ENCODE results near the gene LNP1. TPM values are rescaled to one million over a fixed set of nuclear protein-coding genes. Genes with fewer than 3 reads are reported as not detected.

LNP1 gene
- total RNA-seq, 1 experiment from 2014 or later: 6.7 TPM

DNA sequence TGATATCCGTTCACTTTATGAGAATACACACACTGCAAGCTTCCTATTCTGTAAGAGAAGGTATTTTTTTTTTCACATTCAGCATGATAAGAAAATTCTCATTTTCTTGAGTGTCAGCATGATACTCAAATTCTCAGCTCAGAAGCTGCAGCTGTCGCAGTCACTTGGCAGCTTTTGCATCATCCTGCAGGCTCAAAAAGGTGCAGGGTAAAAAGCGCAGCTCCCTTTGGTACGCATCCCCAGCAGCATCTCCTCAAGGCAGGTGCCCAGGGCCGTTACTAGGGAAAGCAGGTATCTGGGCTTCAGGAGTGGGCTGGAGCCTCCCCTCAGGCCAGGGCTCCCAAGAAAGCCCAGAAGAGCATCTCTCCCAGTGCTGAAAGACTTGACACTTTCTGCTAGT is 22.3 kb downstream of the LNP1 start:
- Mint-ChIP-seq H3K36me3 (no peaks in the 10 kb centered on the region), H3K9me3 (no peaks in the 10 kb centered on the region), H3K4me3 (no peak overlapping the region), H3K27ac (no peak overlapping the region), H3K27me3 (ENCODE audit: low read depth) (no peaks in the 10 kb centered on the region), H3K4me1 (peaks cover 16% of the 10 kb centered on the region)
- CTCF ChIA-PET: interaction anchor here (0.6 kb wide), 1 partner anchor 39 kb away, joined by 5 read pairs; no protein-coding TSS in a partner anchor
- POLR2A ChIA-PET: no interaction called here
- TF ChIP-seq, protein P1, sequence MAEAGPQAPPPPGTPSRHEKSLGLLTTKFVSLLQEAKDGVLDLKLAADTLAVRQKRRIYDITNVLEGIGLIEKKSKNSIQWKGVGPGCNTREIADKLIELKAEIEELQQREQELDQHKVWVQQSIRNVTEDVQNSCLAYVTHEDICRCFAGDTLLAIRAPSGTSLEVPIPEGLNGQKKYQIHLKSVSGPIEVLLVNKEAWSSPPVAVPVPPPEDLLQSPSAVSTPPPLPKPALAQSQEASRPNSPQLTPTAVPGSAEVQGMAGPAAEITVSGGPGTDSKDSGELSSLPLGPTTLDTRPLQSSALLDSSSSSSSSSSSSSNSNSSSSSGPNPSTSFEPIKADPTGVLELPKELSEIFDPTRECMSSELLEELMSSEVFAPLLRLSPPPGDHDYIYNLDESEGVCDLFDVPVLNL (CRISPR knock-in tag; IDR thresholded peaks at IDR 0.05; ENCODE audit: borderline replicate concordance, low read depth): no peak
- no peak for TF ChIP-seq ZNF232 (CRISPR knock-in tag; IDR thresholded peaks at IDR 0.05)
- no peak for TF ChIP-seq IRF2 (CRISPR knock-in tag; IDR thresholded peaks at IDR 0.05; ENCODE audit: borderline replicate concordance, low read depth)
- no peak for TF ChIP-seq KAT7 (CRISPR knock-in tag; IDR thresholded peaks at IDR 0.05; ENCODE audit: borderline replicate concordance)
- no peak for TF ChIP-seq MYBL2 (CRISPR knock-in tag; IDR thresholded peaks at IDR 0.05)
- TF ChIP-seq, protein P2, sequence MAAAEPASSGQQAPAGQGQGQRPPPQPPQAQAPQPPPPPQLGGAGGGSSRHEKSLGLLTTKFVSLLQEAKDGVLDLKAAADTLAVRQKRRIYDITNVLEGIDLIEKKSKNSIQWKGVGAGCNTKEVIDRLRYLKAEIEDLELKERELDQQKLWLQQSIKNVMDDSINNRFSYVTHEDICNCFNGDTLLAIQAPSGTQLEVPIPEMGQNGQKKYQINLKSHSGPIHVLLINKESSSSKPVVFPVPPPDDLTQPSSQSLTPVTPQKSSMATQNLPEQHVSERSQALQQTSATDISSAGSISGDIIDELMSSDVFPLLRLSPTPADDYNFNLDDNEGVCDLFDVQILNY (CRISPR knock-in tag; IDR thresholded peaks at IDR 0.05): no peak
- no peak for ATAC-seq
- no peak for DNase-seq (ENCODE audit: low spot score)

DNA sequence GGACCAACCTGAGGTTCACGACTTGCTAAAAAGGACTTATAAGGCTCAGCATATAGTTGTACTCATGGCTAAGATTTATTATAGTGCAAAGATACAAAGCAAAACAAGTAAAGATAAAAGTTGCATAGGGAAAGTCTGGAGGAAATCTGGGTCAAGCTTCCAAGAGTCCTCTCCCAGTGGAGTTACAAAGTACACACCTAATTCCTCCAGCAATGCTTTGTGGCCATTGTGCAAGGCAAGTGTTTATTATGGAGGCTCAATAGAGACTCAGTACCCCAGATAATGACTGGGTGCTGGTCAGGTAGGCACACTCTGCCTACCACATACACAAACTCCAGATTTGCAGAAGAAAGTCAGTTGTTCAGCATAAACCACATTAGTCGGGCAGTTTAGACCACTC is 22.9 kb downstream of the LNP1 start:
- no peak for ATAC-seq
- CTCF ChIA-PET: no interaction called here

DNA sequence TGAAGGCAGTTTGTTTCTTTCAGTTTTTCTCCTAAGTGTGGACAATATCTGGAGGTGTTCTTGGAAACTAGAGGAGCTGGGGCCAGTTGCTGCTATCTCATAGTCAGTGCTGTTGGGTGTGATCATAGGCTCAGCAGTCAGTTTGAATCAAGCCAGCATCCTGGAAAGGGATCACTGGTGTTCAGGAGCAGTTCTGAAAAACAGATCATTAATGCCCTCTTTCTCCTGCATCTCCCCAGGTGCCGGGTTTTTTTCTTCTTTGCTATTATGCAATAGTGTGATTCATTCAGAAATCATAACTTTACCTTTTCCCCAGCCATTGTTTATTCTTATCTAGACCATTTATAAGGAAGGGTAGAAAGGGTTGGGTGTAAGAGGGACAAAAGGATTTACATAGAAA is 24.0 kb downstream of the LNP1 start:
- ChIA-PET CTCF (interaction anchor here (0.5 kb wide), 1 partner anchor 37 kb away, joined by 3 read pairs; no protein-coding TSS in a partner anchor), POLR2A (no interaction called here)
- DNase-seq (ENCODE audit: low spot score): no peak
- ATAC-seq: no peak
- H3K27ac Mint-ChIP-seq: no peak overlapping the region
- H3K27me3 Mint-ChIP-seq (ENCODE audit: low read depth): no peaks in the 10 kb centered on the region
- peaks cover 15% of the 10 kb centered on the region for H3K4me1 Mint-ChIP-seq
- no peaks in the 10 kb centered on the region for H3K9me3 Mint-ChIP-seq
- H3K36me3 Mint-ChIP-seq: no peaks in the 10 kb centered on the region
- no peak overlapping the region for H3K4me3 Mint-ChIP-seq
- TF ChIP-seq KAT7 (CRISPR knock-in tag; IDR thresholded peaks at IDR 0.05; ENCODE audit: borderline replicate concordance) (no peak), SP1 (CRISPR knock-in tag; conservative IDR thresholded peaks at IDR 0.05) (no peak), HMGA2 (CRISPR knock-in tag; IDR thresholded peaks at IDR 0.05) (no peak), ZBTB21 (CRISPR knock-in tag; IDR thresholded peaks at IDR 0.05; ENCODE audit: borderline replicate concordance) (no peak), ATF1 (CRISPR knock-in tag; IDR thresholded peaks at IDR 0.05) (no peak), CREB1 (CRISPR knock-in tag; IDR thresholded peaks at IDR 0.05) (no peak), JAZF1 (CRISPR knock-in tag; IDR thresholded peaks at IDR 0.05) (no peak)
- TF ChIP-seq, protein P3, sequence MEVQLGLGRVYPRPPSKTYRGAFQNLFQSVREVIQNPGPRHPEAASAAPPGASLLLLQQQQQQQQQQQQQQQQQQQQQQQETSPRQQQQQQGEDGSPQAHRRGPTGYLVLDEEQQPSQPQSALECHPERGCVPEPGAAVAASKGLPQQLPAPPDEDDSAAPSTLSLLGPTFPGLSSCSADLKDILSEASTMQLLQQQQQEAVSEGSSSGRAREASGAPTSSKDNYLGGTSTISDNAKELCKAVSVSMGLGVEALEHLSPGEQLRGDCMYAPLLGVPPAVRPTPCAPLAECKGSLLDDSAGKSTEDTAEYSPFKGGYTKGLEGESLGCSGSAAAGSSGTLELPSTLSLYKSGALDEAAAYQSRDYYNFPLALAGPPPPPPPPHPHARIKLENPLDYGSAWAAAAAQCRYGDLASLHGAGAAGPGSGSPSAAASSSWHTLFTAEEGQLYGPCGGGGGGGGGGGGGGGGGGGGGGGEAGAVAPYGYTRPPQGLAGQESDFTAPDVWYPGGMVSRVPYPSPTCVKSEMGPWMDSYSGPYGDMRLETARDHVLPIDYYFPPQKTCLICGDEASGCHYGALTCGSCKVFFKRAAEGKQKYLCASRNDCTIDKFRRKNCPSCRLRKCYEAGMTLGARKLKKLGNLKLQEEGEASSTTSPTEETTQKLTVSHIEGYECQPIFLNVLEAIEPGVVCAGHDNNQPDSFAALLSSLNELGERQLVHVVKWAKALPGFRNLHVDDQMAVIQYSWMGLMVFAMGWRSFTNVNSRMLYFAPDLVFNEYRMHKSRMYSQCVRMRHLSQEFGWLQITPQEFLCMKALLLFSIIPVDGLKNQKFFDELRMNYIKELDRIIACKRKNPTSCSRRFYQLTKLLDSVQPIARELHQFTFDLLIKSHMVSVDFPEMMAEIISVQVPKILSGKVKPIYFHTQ (CRISPR knock-in tag; IDR thresholded peaks at IDR 0.05): no peak
- TF ChIP-seq, protein P4, sequence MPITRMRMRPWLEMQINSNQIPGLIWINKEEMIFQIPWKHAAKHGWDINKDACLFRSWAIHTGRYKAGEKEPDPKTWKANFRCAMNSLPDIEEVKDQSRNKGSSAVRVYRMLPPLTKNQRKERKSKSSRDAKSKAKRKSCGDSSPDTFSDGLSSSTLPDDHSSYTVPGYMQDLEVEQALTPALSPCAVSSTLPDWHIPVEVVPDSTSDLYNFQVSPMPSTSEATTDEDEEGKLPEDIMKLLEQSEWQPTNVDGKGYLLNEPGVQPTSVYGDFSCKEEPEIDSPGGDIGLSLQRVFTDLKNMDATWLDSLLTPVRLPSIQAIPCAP (CRISPR knock-in tag; IDR thresholded peaks at IDR 0.05): no peak

More for the DNA sequence above, 22.9 kb downstream of the LNP1 start:
- Mint-ChIP-seq H3K9me3 (no peaks in the 10 kb centered on the region), H3K27ac (no peak overlapping the region), H3K27me3 (ENCODE audit: low read depth) (no peaks in the 10 kb centered on the region), H3K4me3 (no peak overlapping the region), H3K36me3 (no peaks in the 10 kb centered on the region), H3K4me1 (peaks cover 15% of the 10 kb centered on the region)
- TF ChIP-seq ZNF416 (CRISPR knock-in tag; IDR thresholded peaks at IDR 0.05) (no peak), NFE2L1 (CRISPR knock-in tag; IDR thresholded peaks at IDR 0.05) (no peak), OVOL2 (CRISPR knock-in tag; IDR thresholded peaks at IDR 0.05; ENCODE audit: borderline replicate concordance) (no peak), EMX1 (CRISPR knock-in tag; IDR thresholded peaks at IDR 0.05) (no peak), MXD4 (CRISPR knock-in tag; IDR thresholded peaks at IDR 0.05; ENCODE audit: borderline replicate concordance) (no peak), CREM (CRISPR knock-in tag; IDR thresholded peaks at IDR 0.05) (no peak)
- TF ChIP-seq, protein P5, sequence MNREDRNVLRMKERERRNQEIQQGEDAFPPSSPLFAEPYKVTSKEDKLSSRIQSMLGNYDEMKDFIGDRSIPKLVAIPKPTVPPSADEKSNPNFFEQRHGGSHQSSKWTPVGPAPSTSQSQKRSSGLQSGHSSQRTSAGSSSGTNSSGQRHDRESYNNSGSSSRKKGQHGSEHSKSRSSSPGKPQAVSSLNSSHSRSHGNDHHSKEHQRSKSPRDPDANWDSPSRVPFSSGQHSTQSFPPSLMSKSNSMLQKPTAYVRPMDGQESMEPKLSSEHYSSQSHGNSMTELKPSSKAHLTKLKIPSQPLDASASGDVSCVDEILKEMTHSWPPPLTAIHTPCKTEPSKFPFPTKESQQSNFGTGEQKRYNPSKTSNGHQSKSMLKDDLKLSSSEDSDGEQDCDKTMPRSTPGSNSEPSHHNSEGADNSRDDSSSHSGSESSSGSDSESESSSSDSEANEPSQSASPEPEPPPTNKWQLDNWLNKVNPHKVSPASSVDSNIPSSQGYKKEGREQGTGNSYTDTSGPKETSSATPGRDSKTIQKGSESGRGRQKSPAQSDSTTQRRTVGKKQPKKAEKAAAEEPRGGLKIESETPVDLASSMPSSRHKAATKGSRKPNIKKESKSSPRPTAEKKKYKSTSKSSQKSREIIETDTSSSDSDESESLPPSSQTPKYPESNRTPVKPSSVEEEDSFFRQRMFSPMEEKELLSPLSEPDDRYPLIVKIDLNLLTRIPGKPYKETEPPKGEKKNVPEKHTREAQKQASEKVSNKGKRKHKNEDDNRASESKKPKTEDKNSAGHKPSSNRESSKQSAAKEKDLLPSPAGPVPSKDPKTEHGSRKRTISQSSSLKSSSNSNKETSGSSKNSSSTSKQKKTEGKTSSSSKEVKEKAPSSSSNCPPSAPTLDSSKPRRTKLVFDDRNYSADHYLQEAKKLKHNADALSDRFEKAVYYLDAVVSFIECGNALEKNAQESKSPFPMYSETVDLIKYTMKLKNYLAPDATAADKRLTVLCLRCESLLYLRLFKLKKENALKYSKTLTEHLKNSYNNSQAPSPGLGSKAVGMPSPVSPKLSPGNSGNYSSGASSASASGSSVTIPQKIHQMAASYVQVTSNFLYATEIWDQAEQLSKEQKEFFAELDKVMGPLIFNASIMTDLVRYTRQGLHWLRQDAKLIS (CRISPR knock-in tag; IDR thresholded peaks at IDR 0.05; ENCODE audit: borderline replicate concordance): no peak
- TF ChIP-seq, protein P6, sequence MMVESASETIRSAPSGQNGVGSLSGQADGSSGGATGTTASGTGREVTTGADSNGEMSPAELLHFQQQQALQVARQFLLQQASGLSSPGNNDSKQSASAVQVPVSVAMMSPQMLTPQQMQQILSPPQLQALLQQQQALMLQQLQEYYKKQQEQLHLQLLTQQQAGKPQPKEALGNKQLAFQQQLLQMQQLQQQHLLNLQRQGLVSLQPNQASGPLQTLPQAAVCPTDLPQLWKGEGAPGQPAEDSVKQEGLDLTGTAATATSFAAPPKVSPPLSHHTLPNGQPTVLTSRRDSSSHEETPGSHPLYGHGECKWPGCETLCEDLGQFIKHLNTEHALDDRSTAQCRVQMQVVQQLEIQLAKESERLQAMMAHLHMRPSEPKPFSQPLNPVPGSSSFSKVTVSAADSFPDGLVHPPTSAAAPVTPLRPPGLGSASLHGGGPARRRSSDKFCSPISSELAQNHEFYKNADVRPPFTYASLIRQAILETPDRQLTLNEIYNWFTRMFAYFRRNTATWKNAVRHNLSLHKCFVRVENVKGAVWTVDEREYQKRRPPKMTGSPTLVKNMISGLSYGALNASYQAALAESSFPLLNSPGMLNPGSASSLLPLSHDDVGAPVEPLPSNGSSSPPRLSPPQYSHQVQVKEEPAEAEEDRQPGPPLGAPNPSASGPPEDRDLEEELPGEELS (CRISPR knock-in tag; IDR thresholded peaks at IDR 0.05): no peak
- TF ChIP-seq, protein P7, sequence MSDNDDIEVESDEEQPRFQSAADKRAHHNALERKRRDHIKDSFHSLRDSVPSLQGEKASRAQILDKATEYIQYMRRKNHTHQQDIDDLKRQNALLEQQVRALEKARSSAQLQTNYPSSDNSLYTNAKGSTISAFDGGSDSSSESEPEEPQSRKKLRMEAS (CRISPR knock-in tag; IDR thresholded peaks at IDR 0.05): no peak
- DNase-seq (ENCODE audit: low spot score): no peak
- POLR2A ChIA-PET: no interaction called here
